Suprapubic skin (tissue), 4 donors: ENCODE results near the gene ADAR.

Experiments
- CTCF ChIP-seq, 2 donors: fragments of 200-600 bp in 1 of 2; fragments of 450-650 bp in 1 of 2; sonication (generic) in 1 of 2; IDR thresholded peaks; one replicate each; pipeline ENCODE4 v1.5.1; 2016 to 2019; ENCODE audit warnings: antibody characterized with exemption in 2 of 2, mild to moderate bottlenecking in 1 of 2, moderate library complexity in 1 of 2
- EP300 ChIP-seq: sonication (generic); formaldehyde crosslinking; IDR thresholded peaks from one replicate; pipeline ENCODE4 v1.6.1; 2017; ENCODE audit warnings: antibody characterized with exemption
- POLR2A ChIP-seq, 2 donors: fragments of 450-650 bp; IDR thresholded peaks; one replicate each; pipeline ENCODE4 v1.6.1; 2017; ENCODE audit warnings: antibody characterized with exemption in 2 of 2, mild to moderate bottlenecking in 2 of 2, moderate library complexity in 2 of 2
- POLR2AphosphoS5 ChIP-seq, 3 donors: sonication (generic); formaldehyde crosslinking; IDR thresholded peaks; one replicate each; pipeline ENCODE4 v1.6.1; 2017; ENCODE audit warnings: antibody characterized with exemption in 3 of 3

- TF ChIP-seq EP300 = no peak
- TF ChIP-seq POLR2A (IDR thresholded peaks at IDR 0.05) = no peak
- TF ChIP-seq CTCF (IDR thresholded peaks at IDR 0.05) = no peak
- no peak for TF ChIP-seq POLR2AphosphoS5 (IDR thresholded peaks at IDR 0.05)
Observed at GRCh38 chr1:154557248-154557938, 50.6 kb downstream of the ADAR start.
